ENCODE results near the gene LTBP2.
"Not testable (repeated sequence)": the region's sequence is repeated elsewhere in the genome, so short reads cannot be mapped to it uniquely, and the experiment has no call there.

Gene LTBP2

GRCh38 chr14:74474376-74474775, 137.7 kb downstream of the LTBP2 start:
- DNase-seq, result no peak

DNA sequence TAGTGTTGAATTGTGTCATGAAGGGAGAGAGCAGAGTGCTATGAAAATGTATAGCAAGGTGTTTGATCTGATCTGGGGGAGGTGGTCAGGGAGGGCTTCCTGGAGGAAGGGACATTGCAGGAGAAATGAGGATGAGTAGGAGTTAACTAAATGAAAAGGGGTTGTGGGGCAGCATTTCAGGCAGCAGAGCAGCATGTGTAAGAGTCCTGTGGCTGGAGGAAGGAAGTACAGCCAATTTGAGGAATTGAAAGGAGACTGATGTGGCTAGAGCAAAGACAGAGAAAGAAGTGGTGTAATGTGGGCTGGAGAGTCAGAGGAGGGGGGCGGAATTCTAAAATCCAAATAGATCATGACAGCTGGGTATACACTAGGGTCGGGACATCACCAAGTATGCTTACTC, 139.4 kb downstream of the LTBP2 start:
- DNase-seq, result no peak

DNA sequence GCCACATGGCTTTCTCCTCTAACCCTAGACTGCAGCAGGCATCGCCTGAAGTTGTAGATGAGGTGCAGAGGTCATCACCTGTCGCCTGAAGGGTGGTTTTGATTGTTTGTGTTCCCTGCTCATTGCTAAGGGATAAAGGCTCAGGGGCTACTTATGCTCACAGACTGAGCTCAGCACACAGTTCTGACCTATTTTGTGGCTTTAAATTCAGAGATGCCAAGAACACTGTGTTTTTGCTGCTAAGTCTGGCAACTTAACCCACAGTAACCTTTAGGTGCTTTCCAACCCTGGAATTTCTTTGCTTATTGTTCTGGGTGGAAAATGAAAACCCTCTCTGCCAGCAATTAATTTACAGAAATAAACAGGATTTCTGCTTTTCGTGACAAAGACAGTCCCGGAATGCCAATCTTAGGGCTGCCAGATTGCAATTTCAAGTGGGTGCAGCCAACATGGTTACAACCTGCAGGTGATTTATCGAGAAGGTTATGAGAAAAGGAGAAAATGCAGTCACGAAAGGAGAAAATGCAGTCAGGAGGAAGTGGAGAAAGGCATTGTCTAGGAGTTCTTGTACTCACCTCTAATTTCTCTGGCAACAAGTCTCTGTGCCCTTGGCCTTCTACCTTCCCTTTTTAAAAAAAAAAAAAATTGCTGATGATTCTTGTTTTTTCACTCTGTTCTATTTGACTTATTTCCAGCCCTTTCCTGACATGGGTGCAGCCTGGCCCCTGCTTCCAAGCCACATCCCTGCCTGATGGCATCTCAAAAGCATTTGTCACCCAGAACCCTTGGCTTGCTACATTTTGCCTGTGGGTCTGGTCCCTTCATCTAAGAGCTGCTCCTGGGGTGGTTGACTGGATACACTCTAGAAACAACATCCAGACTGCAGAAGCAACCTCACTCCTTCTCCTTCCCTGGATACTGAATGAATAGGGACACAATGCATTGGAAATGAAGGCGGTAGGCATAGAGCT, 142.2 kb downstream of the LTBP2 start:
- DNase-seq, result no peak

DNA sequence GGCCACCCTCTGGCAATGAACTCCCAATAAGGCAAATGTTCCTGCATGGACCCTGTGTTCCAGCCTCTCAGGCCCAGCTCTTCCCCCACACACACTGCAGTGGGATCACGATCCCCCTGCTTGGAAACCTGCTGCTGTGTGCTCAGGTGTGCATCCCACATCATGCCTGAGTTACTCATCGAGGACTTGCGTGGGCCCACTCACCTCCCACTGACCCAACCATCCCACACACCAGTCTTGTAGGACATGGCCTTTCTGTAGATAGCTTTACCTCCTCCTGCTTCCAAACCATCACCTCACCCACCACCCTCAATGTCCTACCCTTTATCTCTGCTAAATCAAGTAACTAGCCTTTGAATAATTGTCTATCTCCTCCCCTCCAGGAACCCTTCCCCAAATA, 143.5 kb downstream of the LTBP2 start:
- DNase-seq, result no peak

- DNase-seq, result no peak
Measured at GRCh38 chr14:74465335-74465734, 146.7 kb downstream of the LTBP2 start.

GRCh38 chr14:74464785-74465184, 147.3 kb downstream of the LTBP2 start:
- DNase-seq, result no peak

DNA sequence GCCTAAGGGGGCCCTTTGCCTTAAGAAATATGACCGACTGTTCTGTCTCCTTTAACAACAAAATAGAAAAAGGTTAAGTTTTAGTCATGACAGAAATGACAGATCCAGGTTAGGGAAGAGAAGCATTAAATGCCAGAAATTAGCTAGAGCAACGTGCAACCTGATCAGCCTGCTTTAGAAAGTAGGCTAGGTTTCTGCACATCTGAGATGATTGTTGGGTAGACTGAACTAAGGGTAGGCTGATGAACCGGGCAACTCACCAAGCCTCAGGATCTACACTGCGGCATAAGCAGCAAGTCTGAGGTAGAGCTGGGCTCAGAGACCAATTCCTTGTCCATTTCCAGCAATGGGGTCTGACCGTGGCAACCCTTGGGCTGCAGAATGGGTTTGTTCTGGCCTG, 148.3 kb downstream of the LTBP2 start:
- no peak for DNase-seq

DNA sequence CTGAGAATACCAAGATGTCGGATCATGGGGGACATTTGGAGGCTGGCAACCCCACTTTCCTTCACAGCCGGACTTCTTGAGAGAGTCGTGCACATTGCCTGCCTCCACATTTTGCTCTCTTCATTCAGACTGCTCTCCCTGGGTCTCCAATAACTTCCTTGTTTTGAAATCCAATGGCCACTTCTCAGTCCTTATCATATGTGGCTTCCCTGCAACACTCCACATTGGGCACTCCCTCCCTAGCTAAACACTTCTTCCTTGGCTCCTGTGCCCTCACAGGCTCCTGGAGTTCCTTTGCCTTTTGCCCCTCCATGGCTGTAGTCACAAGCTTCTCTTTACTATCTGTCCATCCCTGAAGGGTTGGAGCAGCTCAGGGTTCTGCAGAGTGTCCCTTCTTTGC, 149.0 kb downstream of the LTBP2 start:
- DNase-seq, result no peak

- DNase-seq, result no peak
Measured at GRCh38 chr14:74459976-74460375, 152.1 kb downstream of the LTBP2 start.

GRCh38 chr14:74459289-74459946, 152.6 kb downstream of the LTBP2 start:
- no peak for DNase-seq

- DNase-seq, result no peak
Measured at GRCh38 chr14:74457565-74457895, 154.5 kb downstream of the LTBP2 start.

GRCh38 chr14:74456684-74457564, 155.1 kb downstream of the LTBP2 start:
- no peak for DNase-seq

DNA sequence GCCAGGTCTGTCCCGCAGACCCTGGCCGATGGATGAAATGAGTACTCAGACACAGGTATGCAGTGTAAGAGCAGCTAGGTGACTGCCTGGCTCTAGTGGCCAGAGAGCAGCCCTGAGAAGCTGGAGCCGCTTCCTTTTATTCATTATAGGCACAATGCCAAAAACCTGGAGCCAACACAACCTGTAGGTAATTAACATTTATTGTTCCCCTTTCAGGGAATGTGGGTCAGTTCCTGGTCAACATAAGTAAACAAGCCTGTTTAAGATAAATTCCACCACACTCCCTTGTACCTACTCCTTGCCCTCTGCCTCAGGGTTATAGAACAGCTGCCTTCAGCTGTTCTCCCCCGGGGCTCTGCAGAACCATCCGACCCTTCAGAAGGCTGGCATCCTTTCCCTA, 157.6 kb downstream of the LTBP2 start:
- DNase-seq, result not testable (repeated sequence)
